GM12878 (cell line): Measurements from ENCODE around the gene BNC2. TPM values are rescaled to one million over a fixed set of nuclear protein-coding genes. Genes with fewer than 3 reads are reported as not detected.

Experiments
- ATAC-seq: fragments of 200-7000 bp; cut with Tn5 transposase; 3 replicates; pipeline ENCODE4 v1.9.1; 2020; ENCODE audit warnings: mild to moderate bottlenecking, moderate library complexity
- BruUV-seq: library from RNA; stranded (reverse); fragments of 400-500 nt; replicated peaks from 2 replicates; lab custom pipeline; 2021; lab: Mats Ljungman, UMichigan
- CTCF ChIA-PET: fragments of 300-600 bp; sonication (Branson Sonifier 250); formaldehyde crosslinking; extraction: SDS; loops from one replicate; lab custom pipeline; 2021; ENCODE audit warnings: inconsistent platforms; lab: Yijun Ruan, JAX
- POLR2A ChIA-PET: fragments of 350-600 bp; formaldehyde crosslinking; extraction: SDS; loops from one replicate; lab custom pipeline; 2021; ENCODE audit warnings: inconsistent platforms; lab: Charles Lee
- RAD21 ChIA-PET: fragments of 300-600 bp; sonication (Branson Sonifier 250); formaldehyde crosslinking; loops from one replicate; lab custom pipeline; 2023; ENCODE audit warnings: antibody characterized with exemption; ENCODE audit not compliant: unreplicated experiment; lab: Charles Lee
- SMC1A ChIA-PET: fragments of 300-600 bp; sonication (Branson Sonifier 250); formaldehyde crosslinking; loops from one replicate; lab custom pipeline; 2023; ENCODE audit not compliant: unreplicated experiment, uncharacterized antibody; lab: Charles Lee
- DNase-seq: peaks from one replicate; pipeline ENCODE4 v3.0.0-alpha.2; 2011; ENCODE audit warnings: low read depth, low spot score
- FAIRE-seq: peaks from 3 replicates; lab custom pipeline; 2011; peaks lifted over from hg19 to GRCh38; lab: Jason Lieb, UNC
- H2AFZ ChIP-seq: 2 replicates; pipeline ENCODE4 v1.6.0; 2011; ENCODE audit warnings: low read depth, low read length, control low read depth; ENCODE audit not compliant: control insufficient read depth
- H3K27ac ChIP-seq: 2 replicates; pipeline ENCODE4 v1.5.1; 2011; ENCODE audit warnings: control low read depth; ENCODE audit not compliant: control insufficient read depth, insufficient read depth
- H3K27me3 ChIP-seq, 2 experiments: replicated peaks in 1 of 2; 2 replicates each; pipeline versions ENCODE4 v1.6.0 to v1.6.1; 2011; ENCODE audit warnings: low read length in 1 of 2; ENCODE audit not compliant: control insufficient read depth in 2 of 2, insufficient read depth in 2 of 2
- H3K36me3 ChIP-seq, 2 experiments: 2 replicates each; pipeline ENCODE4 v1.5.1; 2011; ENCODE audit warnings: low read length in 1 of 2; ENCODE audit not compliant: control insufficient read depth in 2 of 2, insufficient read depth in 2 of 2
- H3K4me1 ChIP-seq: 2 replicates; pipeline ENCODE4 v1.6.1; 2011; ENCODE audit warnings: mild to moderate bottlenecking, low read length, moderate library complexity, mixed read lengths; ENCODE audit not compliant: control insufficient read depth, insufficient read depth
- H3K4me2 ChIP-seq: 2 replicates; pipeline ENCODE4 v1.6.0; 2011; ENCODE audit warnings: control low read depth; ENCODE audit not compliant: control insufficient read depth, insufficient read depth
- H3K4me3 ChIP-seq: fragments of 200-600 bp; sonication (generic); 2 replicates; pipeline ENCODE4 v1.5.1; 2016
- H3K79me2 ChIP-seq: 2 replicates; pipeline ENCODE4 v1.6.0; 2011; ENCODE audit warnings: low read length; ENCODE audit not compliant: control insufficient read depth, insufficient read depth
- H3K9ac ChIP-seq: 2 replicates; pipeline ENCODE4 v1.8.0; 2011; ENCODE audit warnings: low read length, control low read depth, mixed read lengths; ENCODE audit not compliant: control insufficient read depth, insufficient read depth
- H3K9me3 ChIP-seq: replicated peaks from 3 replicates; pipeline ENCODE4 v1.5.1; 2011; ENCODE audit warnings: mild to moderate bottlenecking, low read length; ENCODE audit not compliant: control insufficient read depth, insufficient read depth
- H4K20me1 ChIP-seq: 2 replicates; pipeline ENCODE4 v1.6.0; 2011; ENCODE audit not compliant: control insufficient read depth, insufficient read depth
- CREM ChIP-seq: IDR thresholded peaks from 2 replicates; pipeline ENCODE4 v1.6.1; 2014; ENCODE audit warnings: antibody characterized with exemption, low read depth
- GABPA ChIP-seq: IDR thresholded peaks from 2 replicates; pipeline ENCODE4 v1.6.1; 2014; ENCODE audit warnings: antibody characterized with exemption, low read depth, mild to moderate bottlenecking, inconsistent platforms
- IKZF1 ChIP-seq: fragments of 450-650 bp; conservative IDR thresholded peaks from 2 replicates; pipeline ENCODE4 v1.6.1; 2017; ENCODE audit warnings: antibody characterized with exemption, mild to moderate bottlenecking
- IKZF2 ChIP-seq, 2 experiments: fragments of 450-650 bp; IDR thresholded peaks; 2 replicates each; pipeline ENCODE4 v1.6.1; 2017; ENCODE audit warnings: mild to moderate bottlenecking in 2 of 2, moderate library complexity in 2 of 2
- IRF4 ChIP-seq: IDR thresholded peaks from 2 replicates; pipeline ENCODE4 v1.6.1; 2011; ENCODE audit warnings: low read depth, low read length
- JUND ChIP-seq: IDR thresholded peaks from 2 replicates; pipeline ENCODE4 v1.6.1; 2012; ENCODE audit warnings: low read depth, mild to moderate bottlenecking, low read length, improper control_type of control experiment, moderate library complexity
- NFYA ChIP-seq: IDR thresholded peaks from 2 replicates; pipeline ENCODE4 v1.6.1; 2011; ENCODE audit warnings: low read depth, mild to moderate bottlenecking, low read length, improper control_type of control experiment, borderline replicate concordance
- NFYB ChIP-seq: IDR thresholded peaks from 2 replicates; pipeline ENCODE4 v1.6.1; 2011; ENCODE audit warnings: low read depth, mild to moderate bottlenecking, low read length, improper control_type of control experiment, moderate library complexity; ENCODE audit not compliant: insufficient read depth
- NR2C2 ChIP-seq: IDR thresholded peaks from 2 replicates; pipeline ENCODE4 v1.6.1; 2011; ENCODE audit warnings: borderline replicate concordance, low read depth; ENCODE audit not compliant: control insufficient read depth, insufficient read length
- RUNX3 ChIP-seq: IDR thresholded peaks from 2 replicates; pipeline ENCODE4 v1.6.1; 2012; ENCODE audit warnings: low read length, inconsistent platforms
- SRF ChIP-seq, 2 experiments: IDR thresholded peaks; 2 replicates each; pipeline ENCODE4 v1.6.1; 2011; ENCODE audit warnings: low read depth in 2 of 2, low read length in 2 of 2, mild to moderate bottlenecking in 1 of 2, moderate library complexity in 1 of 2
- ZSCAN29 ChIP-seq: fragments of 450-650 bp; IDR thresholded peaks from 2 replicates; pipeline ENCODE4 v1.6.1; 2017; ENCODE audit warnings: mild to moderate bottlenecking, moderate library complexity
- WGBS: methylation state at CpG from one replicate; pipeline ENCODE4 v1.1.6; 2016; ENCODE audit warnings: low lambda C conversion rate; ENCODE audit not compliant: insufficient replicate concordance, insufficient coverage; ENCODE audit errors: missing lambda C conversion rate; 5-methylcytosine and 5-hydroxymethylcytosine counted together
- in situ Hi-C: fragments of 300-500 bp; cut with MboI; formaldehyde crosslinking; loops from 9 replicates; pipeline ENCODE4 v1.14.3; 2018; ENCODE audit warnings: mixed read lengths
- intact Hi-C: fragments of 100-400 bp; cut with micrococcal nuclease; formaldehyde crosslinking; loops from one replicate; pipeline ENCODE4 v1.14.2; 2022; ENCODE audit not compliant: unreplicated experiment
- polyA plus RNA-seq, 11 experiments: library from polyadenylated mRNA; depleted of rRNA in 4 of 11; unstranded in 6 of 11; stranded (reverse) in 5 of 11; fragments of >200 nt; fragmentation: Nextera tagmentation in 4 of 11; fragmentation: Illumina TruSeq in 1 of 11; extraction: Ambion mirVana in 4 of 11; extraction: Trizol in 1 of 11; gene quantifications; 1 replicate in 1 of 11; 2 replicates in 10 of 11; pipeline versions ENCODE4 v1.2.1 to v1.2.3, GENCODE V29; 2011 to 2016; ENCODE audit warnings: inconsistent platforms in 2 of 11, missing spikeins in 2 of 11, low read depth in 1 of 11
- total RNA-seq, 4 experiments: library from RNA; depleted of rRNA in 3 of 4; stranded (reverse); fragments of >200 nt in 3 of 4; fragmentation: Illumina TruSeq in 1 of 4; extraction: Trizol in 1 of 4; gene quantifications; 2 replicates each; pipeline versions ENCODE4 v1.2.1 to v1.2.3, GENCODE V29; 2013 to 2021
- TF ChIP-seq, protein P1 (sequence below): fragments of 450-650 bp; IDR thresholded peaks from 2 replicates; pipeline ENCODE4 v1.6.1; 2017; ENCODE audit warnings: borderline replicate concordance
- TF ChIP-seq, protein P2 (sequence below): fragments of 450-650 bp; IDR thresholded peaks from 2 replicates; pipeline ENCODE4 v1.6.1; 2016; ENCODE audit warnings: mild to moderate bottlenecking
- TF ChIP-seq, protein P3 (sequence below): fragments of 450-650 bp; IDR thresholded peaks from 2 replicates; pipeline ENCODE4 v1.6.1; 2017; ENCODE audit warnings: mild to moderate bottlenecking
- TF ChIP-seq, protein P4 (sequence below): fragments of 150-350 bp; IDR thresholded peaks from 2 replicates; pipeline ENCODE4 v1.6.1; 2016; ENCODE audit warnings: low read depth, low read length

BNC2 gene
- total and polyA plus RNA-seq, 10 of the 15 experiments (the other 5 are each of a cell fraction or from before 2014, with no cell fraction given) = 0.05 to 14.5 (median 0.26) TPM

DNA sequence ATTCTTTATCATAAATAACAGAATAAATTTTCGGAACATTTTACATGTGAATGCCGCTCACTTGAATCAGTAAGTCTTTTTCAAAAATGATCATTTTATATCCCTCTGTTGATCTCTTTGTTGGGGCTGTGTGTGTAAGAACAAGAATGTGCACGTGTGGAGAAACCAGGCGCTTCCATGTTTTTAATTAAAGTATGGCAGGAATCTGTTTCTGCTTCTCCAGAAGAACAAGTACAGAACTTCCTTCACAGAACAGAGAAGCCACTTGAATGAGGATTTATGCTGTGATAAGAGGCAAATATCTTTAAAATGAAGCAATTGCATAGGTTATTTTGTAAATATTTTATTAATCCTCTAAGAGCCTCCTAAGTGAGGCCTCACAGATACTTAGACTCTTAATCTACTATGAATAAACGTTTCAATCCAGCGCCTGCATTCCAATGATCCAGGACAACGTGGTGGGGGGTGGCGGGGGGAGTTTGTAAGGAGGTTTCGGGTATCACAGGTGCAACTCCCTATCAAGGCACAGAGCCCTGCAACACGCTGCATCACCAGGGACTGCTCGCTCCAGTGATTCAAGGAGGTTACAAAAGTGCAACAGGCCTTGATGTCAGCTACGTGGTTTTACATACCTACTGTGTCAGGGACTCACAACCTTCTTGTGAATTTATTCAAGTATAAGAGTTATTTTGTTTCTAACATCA is 409.2 kb downstream of the BNC2 start:
- ChIA-PET SMC1A (interaction anchor here (0.8 to 1.9 kb wide), 7 partner anchors 12 to 82 kb away, joined by 3 to 12 read pairs (median 7); no protein-coding TSS in a partner anchor), CTCF (interaction anchor here (1.2 to 1.4 kb wide), 5 partner anchors 8 to 157 kb away, joined by 3 to 9 read pairs (median 7); no protein-coding TSS in a partner anchor), POLR2A (interaction anchor here (1.1 kb wide), 1 partner anchor 10 kb away, joined by 5 read pairs; no protein-coding TSS in a partner anchor), RAD21 (interaction anchor here (0.7 to 3.3 kb wide), 12 partner anchors 11 to 134 kb away, joined by 3 to 18 read pairs (median 3); no protein-coding TSS in a partner anchor)
- no peaks in the 10 kb centered on the region for H3K27me3 ChIP-seq
- BruUV-seq = no TSS peak
- 24% methylated on average over 12 of the region's 12 CpGs for WGBS
- H3K4me3 ChIP-seq = no peak overlapping the region
- H2AFZ ChIP-seq = 0 out of 2 replicates have a peak overlapping the region, but pooled peaks have one; percentile 3
- no peaks in the 10 kb centered on the region for H3K9me3 ChIP-seq
- FAIRE-seq = no peak
- H3K9ac ChIP-seq = no peak overlapping the region
- in situ Hi-C loops = no loop called here
- peak; percentile 73 for ATAC-seq
- peak; percentile 37 for DNase-seq
- intact Hi-C loops = no loop called here
- H3K79me2 ChIP-seq = no peaks in the 10 kb centered on the region
- no peak overlapping the region for H3K4me2 ChIP-seq
- H3K36me3 ChIP-seq = no peaks in the 10 kb centered on the region
- H4K20me1 ChIP-seq = no peaks in the 10 kb centered on the region
- H3K4me1 ChIP-seq = peaks cover 8% of the 10 kb centered on the region; the same call in 1 of the 2 replicates
- no peak overlapping the region for H3K27ac ChIP-seq
- TF ChIP-seq JUND = no peak
- TF ChIP-seq, protein P1, sequence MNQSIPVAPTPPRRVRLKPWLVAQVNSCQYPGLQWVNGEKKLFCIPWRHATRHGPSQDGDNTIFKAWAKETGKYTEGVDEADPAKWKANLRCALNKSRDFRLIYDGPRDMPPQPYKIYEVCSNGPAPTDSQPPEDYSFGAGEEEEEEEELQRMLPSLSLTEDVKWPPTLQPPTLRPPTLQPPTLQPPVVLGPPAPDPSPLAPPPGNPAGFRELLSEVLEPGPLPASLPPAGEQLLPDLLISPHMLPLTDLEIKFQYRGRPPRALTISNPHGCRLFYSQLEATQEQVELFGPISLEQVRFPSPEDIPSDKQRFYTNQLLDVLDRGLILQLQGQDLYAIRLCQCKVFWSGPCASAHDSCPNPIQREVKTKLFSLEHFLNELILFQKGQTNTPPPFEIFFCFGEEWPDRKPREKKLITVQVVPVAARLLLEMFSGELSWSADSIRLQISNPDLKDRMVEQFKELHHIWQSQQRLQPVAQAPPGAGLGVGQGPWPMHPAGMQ = no peak
- TF ChIP-seq SRF (IDR thresholded peaks at IDR 0.05; ENCODE audit: low read depth in 2 of 2, low read length in 2 of 2) = no peak
- TF ChIP-seq, protein P2, sequence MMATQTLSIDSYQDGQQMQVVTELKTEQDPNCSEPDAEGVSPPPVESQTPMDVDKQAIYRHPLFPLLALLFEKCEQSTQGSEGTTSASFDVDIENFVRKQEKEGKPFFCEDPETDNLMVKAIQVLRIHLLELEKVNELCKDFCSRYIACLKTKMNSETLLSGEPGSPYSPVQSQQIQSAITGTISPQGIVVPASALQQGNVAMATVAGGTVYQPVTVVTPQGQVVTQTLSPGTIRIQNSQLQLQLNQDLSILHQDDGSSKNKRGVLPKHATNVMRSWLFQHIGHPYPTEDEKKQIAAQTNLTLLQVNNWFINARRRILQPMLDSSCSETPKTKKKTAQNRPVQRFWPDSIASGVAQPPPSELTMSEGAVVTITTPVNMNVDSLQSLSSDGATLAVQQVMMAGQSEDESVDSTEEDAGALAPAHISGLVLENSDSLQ = no peak
- TF ChIP-seq NR2C2 = no peak
- TF ChIP-seq RUNX3 = peak; percentile 32; the same call in 1 of the 2 replicates
- no peak for TF ChIP-seq NFYA
- no peak for TF ChIP-seq IRF4
- TF ChIP-seq, protein P3, sequence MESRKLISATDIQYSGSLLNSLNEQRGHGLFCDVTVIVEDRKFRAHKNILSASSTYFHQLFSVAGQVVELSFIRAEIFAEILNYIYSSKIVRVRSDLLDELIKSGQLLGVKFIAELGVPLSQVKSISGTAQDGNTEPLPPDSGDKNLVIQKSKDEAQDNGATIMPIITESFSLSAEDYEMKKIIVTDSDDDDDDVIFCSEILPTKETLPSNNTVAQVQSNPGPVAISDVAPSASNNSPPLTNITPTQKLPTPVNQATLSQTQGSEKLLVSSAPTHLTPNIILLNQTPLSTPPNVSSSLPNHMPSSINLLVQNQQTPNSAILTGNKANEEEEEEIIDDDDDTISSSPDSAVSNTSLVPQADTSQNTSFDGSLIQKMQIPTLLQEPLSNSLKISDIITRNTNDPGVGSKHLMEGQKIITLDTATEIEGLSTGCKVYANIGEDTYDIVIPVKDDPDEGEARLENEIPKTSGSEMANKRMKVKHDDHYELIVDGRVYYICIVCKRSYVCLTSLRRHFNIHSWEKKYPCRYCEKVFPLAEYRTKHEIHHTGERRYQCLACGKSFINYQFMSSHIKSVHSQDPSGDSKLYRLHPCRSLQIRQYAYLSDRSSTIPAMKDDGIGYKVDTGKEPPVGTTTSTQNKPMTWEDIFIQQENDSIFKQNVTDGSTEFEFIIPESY = no peak
- no peak for TF ChIP-seq GABPA
- TF ChIP-seq, protein P4, sequence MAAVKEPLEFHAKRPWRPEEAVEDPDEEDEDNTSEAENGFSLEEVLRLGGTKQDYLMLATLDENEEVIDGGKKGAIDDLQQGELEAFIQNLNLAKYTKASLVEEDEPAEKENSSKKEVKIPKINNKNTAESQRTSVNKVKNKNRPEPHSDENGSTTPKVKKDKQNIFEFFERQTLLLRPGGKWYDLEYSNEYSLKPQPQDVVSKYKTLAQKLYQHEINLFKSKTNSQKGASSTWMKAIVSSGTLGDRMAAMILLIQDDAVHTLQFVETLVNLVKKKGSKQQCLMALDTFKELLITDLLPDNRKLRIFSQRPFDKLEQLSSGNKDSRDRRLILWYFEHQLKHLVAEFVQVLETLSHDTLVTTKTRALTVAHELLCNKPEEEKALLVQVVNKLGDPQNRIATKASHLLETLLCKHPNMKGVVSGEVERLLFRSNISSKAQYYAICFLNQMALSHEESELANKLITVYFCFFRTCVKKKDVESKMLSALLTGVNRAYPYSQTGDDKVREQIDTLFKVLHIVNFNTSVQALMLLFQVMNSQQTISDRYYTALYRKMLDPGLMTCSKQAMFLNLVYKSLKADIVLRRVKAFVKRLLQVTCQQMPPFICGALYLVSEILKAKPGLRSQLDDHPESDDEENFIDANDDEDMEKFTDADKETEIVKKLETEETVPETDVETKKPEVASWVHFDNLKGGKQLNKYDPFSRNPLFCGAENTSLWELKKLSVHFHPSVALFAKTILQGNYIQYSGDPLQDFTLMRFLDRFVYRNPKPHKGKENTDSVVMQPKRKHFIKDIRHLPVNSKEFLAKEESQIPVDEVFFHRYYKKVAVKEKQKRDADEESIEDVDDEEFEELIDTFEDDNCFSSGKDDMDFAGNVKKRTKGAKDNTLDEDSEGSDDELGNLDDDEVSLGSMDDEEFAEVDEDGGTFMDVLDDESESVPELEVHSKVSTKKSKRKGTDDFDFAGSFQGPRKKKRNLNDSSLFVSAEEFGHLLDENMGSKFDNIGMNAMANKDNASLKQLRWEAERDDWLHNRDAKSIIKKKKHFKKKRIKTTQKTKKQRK = no peak
- peak; percentile 32 to 61; a peak in 2 of 4 replicates for TF ChIP-seq IKZF2 (IDR thresholded peaks at IDR 0.05)
- TF ChIP-seq IKZF1 = peak; percentile 35; the same call in 1 of the 2 replicates
- TF ChIP-seq CREM = 0 out of 2 replicates have a peak, but pooled peaks have one; percentile 17
- TF ChIP-seq NFYB = no peak
- no peak for TF ChIP-seq ZSCAN29
